GM18517 (cell line): ENCODE measurements around the gene AMBRA1.

ENCODE experiments used
- ATAC-seq: cut with Tn5 transposase; IDR thresholded peaks from one replicate; pipeline ENCODE4 v1.9.1; 2021; ENCODE audit warnings: mild to moderate bottlenecking, moderate library complexity; ENCODE audit not compliant: unreplicated experiment

Gene AMBRA1

DNA sequence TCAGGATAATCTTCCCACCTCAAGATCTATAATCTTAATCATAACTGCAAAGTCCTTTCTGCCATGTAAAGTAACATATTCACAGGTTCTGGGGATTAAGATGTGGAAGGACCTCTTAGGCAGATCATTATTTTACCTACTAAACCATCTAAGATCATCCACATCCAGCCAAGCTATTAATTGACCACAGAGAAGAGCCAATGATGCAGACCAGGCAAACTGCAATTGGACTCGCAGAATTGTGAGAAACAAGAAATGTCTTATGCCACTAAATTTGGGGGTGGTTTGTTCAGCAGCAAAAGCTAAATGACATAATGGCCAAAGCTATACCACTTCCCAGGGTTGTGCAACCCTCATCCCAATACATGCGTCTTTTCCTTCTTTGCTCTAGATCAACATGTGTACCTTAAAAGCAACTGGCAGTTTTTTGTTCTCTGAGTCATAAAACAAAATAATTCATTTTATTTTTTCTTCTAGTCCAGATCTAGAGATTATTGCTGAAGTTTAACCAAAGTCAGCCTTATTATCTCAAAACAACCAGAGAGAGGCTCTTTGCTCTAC, 113.6 kb downstream of the AMBRA1 start:
- no peak for ATAC-seq

DNA sequence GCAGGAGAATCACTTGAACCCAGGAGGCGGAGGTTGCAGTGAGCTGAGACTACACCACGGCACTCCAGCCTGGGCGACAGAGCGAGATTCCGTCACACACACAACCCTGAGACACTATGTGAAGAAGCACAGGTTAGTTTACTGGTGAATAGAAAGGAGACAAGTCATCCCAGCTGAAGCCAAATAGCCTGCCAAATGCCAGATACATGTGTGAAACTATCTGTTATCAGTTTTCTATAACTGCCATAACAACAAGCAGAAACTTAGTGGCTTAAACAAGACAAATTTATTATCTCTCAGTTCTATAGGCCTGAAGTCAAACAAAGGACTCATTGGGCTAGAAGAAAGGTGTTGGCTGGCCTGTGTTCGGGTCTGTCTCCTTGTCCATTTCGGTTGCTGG, 114.2 kb downstream of the AMBRA1 start:
- no peak for ATAC-seq

DNA sequence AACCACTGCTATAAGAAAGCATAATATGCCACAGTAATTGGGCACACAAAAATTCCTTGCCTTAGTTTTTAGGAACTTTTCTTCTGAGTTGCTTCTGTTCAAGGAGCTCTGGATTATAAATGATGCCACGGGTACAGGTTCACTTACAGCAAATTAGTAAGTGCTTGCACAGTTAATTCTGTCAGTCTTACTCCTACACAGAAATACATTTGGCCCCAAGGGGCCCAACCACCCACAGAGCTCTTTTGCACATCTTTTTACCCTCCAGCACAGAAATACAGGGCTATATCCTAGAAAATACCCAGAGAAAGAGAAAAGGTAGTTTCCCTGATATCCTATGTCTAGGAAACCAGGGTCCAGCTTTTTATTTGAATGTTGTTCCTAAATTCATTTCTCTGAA, 115.6 kb downstream of the AMBRA1 start:
- no peak for ATAC-seq

DNA sequence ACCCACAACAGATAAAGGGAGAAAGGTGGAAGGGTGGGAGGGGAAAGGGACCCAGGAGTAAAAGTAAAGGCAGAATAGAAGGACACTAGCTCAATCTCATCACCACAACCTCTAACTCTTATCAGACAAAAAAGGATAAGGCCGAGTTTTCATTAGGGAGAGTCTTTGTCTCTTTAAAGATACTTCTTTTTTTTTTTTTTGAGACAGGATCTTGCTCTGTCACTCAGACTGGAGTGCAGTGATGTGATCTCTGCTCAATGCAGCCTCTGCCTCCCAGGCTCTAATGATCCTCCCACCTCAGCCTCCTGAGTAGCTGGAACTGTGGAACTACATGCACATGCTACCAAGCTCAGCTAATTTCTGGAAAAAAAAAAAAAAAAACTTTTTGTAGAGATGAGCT, 116.7 kb downstream of the AMBRA1 start:
- no peak for ATAC-seq

DNA sequence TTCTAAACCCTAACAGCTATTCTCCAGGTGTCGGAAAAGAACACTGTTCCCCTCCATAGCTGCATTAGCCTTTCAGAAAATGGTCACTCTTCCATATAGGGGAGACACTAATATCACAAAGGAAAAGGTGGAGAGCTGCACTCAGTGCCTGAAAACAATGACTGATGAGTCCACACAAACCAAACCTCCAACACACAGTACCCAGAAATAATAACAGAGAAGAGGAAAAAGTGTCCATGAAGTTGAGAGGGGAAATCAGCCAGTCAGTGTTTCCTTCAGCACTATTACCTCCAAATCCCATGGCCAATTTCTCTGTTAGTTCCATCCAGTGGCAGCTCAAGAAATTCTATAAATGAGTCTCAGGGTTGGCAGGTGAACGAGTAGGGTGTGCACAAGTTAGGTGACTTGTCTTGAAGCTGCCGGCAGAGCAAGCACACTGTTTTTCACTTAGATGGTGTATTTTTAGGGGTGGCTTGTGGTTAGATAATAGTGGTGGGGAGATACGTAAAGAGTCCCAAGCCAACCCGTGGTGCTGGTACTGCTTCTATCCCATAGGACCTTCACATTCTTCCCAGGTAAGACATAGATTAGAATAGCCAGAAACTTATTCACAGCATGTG, 117.8 kb downstream of the AMBRA1 start:
- no peak for ATAC-seq

DNA sequence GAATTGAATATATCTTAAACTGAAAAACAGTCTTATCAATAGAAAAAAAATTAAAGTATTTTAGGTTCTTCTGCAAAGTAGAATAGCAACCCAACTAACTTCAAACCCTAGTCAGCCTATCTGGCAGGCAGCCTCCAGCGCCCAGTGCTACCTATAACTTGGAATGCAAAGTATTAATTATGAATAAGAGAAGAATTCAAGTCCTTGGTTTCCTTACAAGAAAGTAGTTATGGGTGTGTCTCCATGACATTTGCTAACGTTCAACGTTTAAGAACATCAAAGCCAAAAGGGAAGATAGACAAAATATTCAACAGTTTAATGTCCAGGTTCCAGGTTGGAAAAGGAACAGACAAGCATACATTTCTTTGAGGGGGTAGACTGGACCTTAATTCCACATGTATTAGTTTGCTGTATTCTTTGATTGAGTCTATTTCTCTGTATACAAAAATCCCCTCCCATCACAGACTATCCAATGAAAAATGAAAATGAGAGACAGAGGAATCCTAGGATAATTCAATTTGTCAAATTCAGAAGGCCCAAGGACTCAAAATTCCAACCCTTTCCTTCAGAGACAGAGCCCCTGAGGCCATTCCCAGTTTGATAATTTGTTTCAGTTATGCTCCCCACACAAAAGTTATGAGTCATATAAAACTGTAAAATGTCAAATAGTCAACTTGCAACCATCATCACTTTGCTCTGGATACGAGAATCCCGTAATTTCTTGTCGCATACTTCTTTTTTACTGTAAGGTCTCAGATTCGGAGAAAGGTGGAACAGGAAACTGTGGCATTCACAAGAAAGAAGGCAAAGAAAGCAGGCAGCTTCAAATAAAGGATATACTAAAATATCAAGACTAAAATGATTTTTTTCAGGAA, 118.5 kb downstream of the AMBRA1 start:
- no peak for ATAC-seq

DNA sequence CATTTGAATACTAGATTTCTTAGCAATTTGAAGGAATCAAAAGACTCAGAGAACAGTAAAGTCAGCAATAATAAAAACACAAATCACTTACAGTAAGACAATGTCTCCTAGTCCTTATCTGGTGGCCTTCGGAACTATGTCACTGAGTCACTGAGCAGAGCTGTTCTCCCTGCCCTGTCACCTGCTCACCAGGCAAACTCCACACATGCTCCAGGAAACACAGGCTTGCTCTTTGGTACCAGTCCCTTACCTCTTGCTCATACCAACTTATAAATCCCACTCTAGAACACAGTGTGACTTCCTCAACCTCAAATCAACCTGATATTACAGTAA, 121.2 kb downstream of the AMBRA1 start:
- ATAC-seq: no peak

DNA sequence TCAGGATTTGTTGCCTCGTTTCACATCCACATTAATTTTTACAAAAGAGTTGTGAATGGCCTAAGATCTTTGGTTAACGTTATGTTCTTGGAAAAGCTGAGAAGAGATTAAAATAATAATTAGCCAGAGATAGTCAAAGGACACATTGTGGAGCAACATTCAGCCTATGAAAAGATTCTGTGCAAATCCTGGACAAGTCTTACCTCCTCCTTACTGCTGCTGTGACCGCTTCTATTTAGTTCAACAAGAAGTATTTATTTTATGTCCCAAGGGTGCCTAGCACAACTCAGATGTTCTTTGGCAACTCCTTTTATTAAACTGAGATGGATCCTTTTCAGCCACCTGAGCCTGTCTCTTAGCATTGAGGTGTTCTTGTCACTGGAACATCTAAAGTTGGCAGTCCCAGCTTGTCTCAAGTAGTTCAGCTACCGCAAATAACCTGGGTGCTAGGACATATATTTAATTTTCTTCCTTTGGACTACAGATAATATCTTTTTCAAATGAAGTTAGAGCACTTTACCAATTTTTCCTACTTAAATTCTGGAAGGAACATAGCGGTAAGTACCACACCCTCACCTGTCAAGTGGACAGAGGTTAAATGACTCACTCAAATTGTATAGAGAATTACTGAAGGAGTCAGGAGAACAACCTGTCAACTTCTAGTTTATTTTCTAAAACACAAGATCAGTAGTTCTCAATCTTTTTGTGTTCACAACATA, 121.7 kb downstream of the AMBRA1 start:
- no peak for ATAC-seq

DNA sequence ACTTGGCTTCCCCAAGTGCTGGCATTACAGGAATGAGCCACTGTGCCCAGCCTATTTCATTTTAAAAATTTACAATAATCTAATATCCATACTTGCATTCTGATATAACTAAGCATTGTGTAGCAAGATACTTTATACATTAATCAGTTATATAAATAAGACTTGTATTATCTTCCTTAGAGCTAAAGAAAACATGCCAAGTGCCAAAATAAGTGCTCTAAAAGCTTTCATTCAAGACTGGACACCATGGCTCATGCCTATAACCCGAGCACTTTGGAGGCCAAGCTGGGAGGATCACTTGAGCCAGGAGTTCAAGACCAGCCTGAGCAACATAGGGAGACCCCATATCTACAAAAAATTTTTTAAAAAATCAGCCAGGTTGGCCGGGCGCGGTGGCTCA, 123.9 kb downstream of the AMBRA1 start:
- no peak for ATAC-seq

DNA sequence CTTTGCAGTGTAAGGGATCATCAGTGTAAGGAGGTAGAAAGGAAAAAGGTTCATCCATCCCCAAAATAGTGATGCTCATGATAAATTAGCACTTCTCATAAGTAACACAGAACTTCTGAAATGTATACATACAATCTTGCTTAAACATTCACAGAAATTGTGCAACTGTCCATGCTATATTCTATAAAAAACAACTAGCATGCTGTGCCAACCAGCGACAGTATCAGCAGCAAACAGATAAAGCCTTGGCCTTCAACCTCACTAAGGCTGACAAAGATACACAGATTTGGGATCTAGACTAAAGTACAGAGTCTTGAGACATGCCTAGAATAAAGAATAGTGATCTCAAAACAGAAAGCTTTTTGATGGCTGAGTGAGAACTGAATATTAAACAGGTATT, 128.1 kb downstream of the AMBRA1 start:
- ATAC-seq: no peak

DNA sequence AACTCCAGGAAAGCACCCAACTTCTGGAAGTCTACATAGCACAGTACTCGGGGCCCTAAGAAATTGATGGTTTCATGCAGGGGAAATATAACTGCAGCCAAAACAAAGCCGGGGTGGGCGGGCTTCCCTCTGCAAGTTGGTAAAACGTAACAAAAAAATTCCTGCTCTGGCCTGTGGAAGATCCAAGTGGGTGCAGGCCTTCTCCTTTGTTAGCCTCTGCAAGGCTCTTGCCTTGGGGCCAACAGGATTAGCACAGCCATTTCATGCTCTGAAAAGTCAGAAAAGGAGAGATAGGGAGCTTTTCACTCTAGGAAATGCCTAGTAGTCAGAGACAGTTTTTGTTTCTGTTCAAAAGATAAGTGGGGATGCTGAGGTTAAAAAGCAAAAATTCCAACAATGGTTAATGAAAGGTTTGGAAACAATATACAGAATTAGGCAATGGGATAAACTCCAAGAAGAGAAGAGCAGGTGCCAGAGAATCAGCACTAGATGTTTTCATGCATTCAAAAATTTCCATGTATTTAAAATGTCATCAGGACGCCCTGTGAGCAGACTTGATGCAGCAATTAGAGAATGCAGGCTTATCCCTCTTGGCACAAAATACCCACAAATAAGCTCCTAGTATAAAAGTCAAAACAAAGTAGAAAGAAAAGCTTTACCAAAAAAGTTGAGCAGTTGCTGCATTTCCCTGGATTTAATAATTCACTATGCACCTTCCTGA, 130.0 kb downstream of the AMBRA1 start:
- no peak for ATAC-seq

DNA sequence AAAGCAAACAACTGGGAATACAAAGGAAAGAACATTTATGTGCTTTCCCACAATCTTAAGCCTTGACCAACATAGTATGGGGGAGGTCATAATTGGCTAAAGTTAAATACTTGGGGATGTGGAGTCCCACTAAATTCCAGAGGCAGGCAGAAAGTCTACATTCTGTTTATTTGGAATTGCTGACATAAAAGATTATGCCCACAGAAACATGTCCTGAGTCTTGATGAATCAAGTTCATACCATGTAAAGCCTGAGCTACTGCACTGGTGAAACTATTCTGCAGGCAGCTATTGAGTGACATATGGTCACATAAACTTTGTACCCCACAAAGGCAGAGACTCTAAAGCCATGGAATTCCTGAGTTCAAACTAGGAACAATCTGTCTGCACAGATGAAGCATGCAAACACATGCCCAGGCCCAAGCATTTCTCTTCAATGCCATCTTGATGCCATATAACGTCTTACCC, 132.3 kb downstream of the AMBRA1 start:
- no peak for ATAC-seq

DNA sequence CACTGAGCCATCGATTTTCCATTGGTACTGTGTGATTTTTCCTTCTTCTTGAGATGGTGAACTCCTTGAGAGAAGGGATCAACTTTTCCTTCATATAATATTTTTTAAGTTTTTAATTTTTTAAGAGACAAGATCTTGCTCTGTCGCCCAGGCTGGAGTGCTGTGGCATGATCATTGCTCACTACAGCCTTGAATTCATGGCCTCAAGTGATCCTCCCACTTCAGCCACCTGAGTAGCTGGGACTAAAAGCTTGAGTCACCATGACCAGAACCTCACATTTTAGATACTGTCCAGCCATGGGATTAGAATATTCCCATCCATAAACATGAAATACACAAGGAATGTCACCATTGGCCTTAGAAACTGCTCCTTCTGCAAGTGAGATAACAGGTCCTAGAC, 135.3 kb downstream of the AMBRA1 start:
- ATAC-seq: no peak

DNA sequence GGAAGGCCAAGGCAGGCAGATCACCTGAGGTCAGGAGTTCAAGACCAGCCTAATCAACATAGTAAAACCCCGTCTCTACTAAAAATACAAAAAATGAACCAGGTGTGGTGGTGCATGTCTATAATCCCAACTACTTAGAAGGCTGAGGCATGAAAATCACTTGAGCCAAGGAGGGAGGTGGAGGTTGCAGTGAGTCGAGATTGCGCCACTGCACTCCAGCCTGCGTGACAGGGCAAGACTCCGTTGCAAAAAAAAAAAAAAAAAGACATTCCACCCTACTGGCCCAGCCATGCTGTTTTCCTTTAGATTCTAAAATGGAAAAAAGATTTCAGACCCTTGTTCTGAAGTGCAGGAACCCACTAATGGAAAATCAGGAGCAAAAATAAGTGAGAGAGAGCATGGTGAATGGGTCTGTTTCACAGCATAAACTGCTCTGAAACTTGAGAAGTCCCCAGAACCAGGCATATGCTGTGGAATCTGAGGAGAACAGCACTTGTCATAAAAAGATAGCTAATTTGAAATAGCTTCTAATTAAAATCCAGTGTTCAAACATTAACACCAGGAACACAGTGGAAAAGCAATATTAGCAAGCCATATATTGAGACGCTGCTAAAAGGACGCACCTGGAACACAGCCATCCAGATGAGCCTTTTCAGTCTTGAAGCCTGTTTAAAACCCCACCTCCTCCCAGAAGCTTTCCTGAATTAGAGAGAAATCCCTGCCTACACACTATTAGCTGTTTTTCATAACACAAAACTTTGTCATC, 136.0 kb downstream of the AMBRA1 start:
- ATAC-seq: no peak

DNA sequence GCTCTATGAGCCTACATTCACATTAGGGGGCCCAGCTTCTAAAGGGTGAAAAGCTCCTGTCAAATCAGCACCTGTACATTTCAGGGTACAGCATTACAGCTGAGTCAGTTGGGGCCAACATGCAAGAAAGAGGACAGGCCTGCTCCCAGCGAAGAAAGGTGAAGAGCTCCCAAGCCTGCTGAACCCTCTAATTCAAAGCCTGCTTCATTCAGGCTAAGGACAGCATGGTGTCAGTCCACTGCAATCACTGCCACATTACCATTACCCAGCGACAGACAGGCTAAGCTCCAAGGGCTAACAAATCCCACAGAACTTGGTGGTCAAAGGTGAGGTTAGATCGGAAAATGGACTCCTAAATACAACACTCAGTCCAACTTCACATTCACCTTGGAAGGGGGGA, 136.8 kb downstream of the AMBRA1 start:
- ATAC-seq: no peak

DNA sequence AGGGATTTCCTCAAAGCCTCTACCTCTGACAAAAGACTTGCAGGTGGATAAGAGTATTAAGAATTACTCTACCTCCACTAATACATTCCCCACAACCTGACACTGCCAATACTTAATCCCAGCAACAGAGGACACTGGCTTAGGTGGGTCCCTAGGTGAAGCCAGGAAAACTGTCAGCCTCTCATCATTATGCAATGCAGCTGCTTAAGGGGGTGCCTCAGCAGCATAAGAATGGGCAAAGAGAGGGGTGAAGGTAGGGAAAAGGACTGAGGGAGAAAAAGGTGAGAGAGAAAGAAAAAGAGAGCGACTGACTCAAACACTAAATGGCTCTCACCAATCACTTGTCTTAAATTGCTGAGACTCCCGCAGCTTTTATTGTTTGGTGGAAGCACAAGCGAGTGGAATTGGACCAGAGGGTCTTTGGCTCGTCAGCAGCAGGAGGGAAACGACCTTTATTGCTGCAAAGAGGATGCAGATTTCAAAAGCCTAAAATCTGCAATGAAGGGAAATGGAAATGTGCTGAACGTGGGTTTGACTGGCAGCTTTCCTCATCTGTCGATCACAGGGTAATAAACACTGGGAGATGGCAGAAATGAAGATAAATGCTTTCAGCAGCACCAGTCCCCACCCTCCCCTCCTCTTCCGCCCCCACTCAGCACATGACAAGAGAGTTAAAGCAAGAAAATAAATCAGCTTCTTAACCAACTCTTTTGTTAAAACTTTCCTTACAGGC, 137.4 kb downstream of the AMBRA1 start:
- ATAC-seq: no peak

DNA sequence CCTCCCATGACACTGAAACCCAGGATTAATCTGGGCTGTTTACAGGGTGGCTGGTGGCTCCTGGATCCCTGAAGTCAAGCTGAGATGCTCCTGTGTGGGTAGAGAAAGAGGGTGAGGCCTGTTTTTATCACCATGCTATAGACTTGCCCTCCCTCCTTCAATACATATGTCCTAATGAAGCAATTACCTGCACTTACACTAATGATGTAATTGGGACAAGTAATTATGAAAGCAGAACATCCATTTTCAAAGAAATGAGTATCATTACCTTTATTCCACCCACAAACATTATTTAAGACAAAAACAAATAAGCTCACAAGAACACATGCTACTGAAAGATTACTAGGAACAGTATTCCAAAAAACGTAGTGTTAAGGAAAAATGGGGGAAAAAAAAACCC, 138.0 kb downstream of the AMBRA1 start:
- no peak for ATAC-seq

DNA sequence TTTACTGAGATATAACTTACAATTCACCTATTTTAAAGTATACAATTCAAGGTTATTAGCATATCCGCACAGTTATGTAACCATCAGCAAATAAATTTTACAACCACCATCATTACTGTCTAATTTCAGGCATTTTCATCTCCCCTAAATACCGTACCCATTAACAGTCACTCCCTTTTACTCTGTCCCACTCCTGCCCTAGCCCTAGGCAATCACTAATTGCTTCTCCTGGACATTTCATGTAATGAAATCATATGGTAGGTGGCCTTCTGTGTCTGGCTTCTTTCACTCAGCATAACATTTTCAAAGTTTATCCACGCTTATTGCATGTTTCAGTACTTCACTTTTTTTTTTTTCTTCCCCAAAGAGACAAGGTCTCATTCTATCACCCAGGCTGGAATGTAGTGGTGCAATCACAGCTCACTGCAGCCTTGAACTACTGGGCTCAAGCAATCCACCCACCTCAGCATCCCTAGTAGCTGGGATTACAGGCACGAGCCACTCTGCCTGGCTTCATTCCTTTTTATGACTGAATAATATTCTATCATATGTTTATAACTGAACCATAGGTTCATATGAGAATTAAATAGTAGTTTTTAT, 140.8 kb downstream of the AMBRA1 start:
- ATAC-seq: no peak

DNA sequence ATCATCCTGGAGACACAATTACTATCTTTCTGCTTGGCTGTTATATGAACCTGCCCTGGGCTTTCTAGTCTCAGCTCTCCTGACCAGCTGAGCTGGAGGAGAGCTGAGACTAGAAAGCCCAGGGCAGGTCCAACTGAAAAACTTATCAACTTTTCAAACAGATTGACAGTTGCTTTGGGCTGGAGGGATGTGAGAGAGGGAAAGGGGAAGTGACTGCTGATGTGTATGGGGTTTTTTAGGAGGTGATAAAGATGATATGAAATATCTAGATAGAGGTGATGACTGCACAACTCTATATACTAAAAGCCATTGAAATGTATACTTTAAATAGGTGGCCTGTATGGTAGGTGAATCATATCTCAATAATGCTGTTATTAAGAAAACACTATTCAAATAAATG, 142.1 kb downstream of the AMBRA1 start:
- no peak for ATAC-seq
